ENCODE data around the gene IFNGR2. TPM values are rescaled to one million over a fixed set of nuclear protein-coding genes. Genes with fewer than 3 reads are reported as not detected.
A peak's percentile ranks its signal among the peaks of the same experiment; 100 is the strongest.

IFNGR2 gene
- total and polyA plus RNA-seq, 2 of the 4 experiments (the other 2 are of a cell fraction) = 66.0 to 73.8 TPM

DNA sequence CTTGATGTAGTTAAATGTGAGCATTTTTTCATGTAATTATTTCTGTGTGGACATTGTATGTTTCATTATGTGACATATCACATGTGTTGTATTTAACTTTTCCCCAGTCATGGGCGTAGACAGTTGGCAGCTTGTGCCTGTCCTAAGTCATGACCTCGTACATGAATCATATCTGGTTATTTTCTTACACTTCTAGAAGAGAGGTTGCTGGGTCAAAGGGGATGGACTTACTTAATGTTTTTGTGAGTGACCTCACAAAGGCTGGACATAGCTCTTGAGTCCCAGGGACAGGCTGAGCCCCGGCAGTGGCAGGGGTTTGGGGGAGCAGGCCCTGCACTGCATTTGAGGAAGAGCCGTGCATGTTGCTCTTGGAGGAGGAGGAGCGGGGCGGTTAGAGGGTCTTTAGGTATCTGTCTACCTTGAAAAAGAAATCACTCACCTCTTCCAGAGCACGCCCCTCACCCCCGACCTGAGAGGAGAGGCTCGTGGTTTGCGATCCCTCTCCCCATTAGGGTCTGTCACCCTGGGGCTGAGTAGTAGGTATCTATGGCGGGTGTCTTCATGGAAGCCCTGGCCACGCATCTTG is 16.4 kb downstream of the IFNGR2 start:
- no peak overlapping the region for H3K18ac ChIP-seq (ENCODE audit: low read depth, low read length)
- no peak overlapping the region for H3K4ac ChIP-seq (ENCODE audit: low read depth, low read length)
- no peak overlapping the region for H2BK20ac ChIP-seq (ENCODE audit: low read depth, low read length)
- no peak overlapping the region for H2BK5ac ChIP-seq (ENCODE audit: low read depth, low read length, poor library complexity, severe bottlenecking)
- no peak overlapping the region for H2AK9ac ChIP-seq (replicated peaks; ENCODE audit: low read depth, low read length, poor library complexity)
- no peaks in the 10 kb centered on the region for H3K9me3 ChIP-seq (ENCODE audit: control insufficient read depth, insufficient read depth, low read length)
- dilution Hi-C loops (cut with HindIII; ENCODE audit: low sequenced_read_pairs, unreplicated experiment) (no loop called here), intact Hi-C loops (cut with micrococcal nuclease) (no loop called here), in situ Hi-C loops (cut with MboI; ENCODE audit: low sequenced_read_pairs) (no loop called here)
- no peaks in the 10 kb centered on the region for H3K27me3 ChIP-seq (ENCODE audit: control insufficient read depth, insufficient read depth, low read length)
- DNase-seq = peak; percentile 76
- H2AK5ac ChIP-seq (ENCODE audit: low read depth, low read length) = no peak overlapping the region
- TF ChIP-seq SMC3 (IDR thresholded peaks at IDR 0.05; ENCODE audit: low read depth, low read length) (no peak), CEBPB (IDR thresholded peaks at IDR 0.05; ENCODE audit: low read depth, low read length) (no peak), FOS (IDR thresholded peaks at IDR 0.05; ENCODE audit: low read depth, low read length) (no peak), BHLHE40 (IDR thresholded peaks at IDR 0.05; ENCODE audit: low read depth, low read length) (no peak), MXI1 (IDR thresholded peaks at IDR 0.05; ENCODE audit: borderline replicate concordance, low read depth, low read length) (no peak), RAD21 (IDR thresholded peaks at IDR 0.05; ENCODE audit: low read length) (no peak), MAFK (IDR thresholded peaks at IDR 0.05; ENCODE audit: low read depth, low read length) (no peak), NFE2L2 (IDR thresholded peaks at IDR 0.05; ENCODE audit: low read depth, low read length) (no peak), POLR2A (IDR thresholded peaks at IDR 0.05; ENCODE audit: low read depth, low read length) (no peak), RFX5 (IDR thresholded peaks at IDR 0.05; ENCODE audit: low read depth, low read length) (no peak), CHD1 (IDR thresholded peaks at IDR 0.05; ENCODE audit: low read depth, low read length) (no peak), MAZ (IDR thresholded peaks at IDR 0.05; ENCODE audit: borderline replicate concordance, low read depth, low read length) (no peak)
- TF ChIP-seq, protein P1, sequence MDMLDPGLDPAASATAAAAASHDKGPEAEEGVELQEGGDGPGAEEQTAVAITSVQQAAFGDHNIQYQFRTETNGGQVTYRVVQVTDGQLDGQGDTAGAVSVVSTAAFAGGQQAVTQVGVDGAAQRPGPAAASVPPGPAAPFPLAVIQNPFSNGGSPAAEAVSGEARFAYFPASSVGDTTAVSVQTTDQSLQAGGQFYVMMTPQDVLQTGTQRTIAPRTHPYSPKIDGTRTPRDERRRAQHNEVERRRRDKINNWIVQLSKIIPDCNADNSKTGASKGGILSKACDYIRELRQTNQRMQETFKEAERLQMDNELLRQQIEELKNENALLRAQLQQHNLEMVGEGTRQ (IDR thresholded peaks at IDR 0.05; ENCODE audit: low read depth, low read length) = no peak
- TF ChIP-seq, protein P2, sequence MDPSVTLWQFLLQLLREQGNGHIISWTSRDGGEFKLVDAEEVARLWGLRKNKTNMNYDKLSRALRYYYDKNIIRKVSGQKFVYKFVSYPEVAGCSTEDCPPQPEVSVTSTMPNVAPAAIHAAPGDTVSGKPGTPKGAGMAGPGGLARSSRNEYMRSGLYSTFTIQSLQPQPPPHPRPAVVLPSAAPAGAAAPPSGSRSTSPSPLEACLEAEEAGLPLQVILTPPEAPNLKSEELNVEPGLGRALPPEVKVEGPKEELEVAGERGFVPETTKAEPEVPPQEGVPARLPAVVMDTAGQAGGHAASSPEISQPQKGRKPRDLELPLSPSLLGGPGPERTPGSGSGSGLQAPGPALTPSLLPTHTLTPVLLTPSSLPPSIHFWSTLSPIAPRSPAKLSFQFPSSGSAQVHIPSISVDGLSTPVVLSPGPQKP (IDR thresholded peaks at IDR 0.05; ENCODE audit: borderline replicate concordance, low read depth, low read length) = no peak
- TF ChIP-seq, protein P3, sequence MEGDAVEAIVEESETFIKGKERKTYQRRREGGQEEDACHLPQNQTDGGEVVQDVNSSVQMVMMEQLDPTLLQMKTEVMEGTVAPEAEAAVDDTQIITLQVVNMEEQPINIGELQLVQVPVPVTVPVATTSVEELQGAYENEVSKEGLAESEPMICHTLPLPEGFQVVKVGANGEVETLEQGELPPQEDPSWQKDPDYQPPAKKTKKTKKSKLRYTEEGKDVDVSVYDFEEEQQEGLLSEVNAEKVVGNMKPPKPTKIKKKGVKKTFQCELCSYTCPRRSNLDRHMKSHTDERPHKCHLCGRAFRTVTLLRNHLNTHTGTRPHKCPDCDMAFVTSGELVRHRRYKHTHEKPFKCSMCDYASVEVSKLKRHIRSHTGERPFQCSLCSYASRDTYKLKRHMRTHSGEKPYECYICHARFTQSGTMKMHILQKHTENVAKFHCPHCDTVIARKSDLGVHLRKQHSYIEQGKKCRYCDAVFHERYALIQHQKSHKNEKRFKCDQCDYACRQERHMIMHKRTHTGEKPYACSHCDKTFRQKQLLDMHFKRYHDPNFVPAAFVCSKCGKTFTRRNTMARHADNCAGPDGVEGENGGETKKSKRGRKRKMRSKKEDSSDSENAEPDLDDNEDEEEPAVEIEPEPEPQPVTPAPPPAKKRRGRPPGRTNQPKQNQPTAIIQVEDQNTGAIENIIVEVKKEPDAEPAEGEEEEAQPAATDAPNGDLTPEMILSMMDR (conservative IDR thresholded peaks at IDR 0.05; ENCODE audit: low read depth, low read length) = no peak
- peak overlapping the region; percentile 6 for H2AFZ ChIP-seq (replicated peaks; ENCODE audit: low read length, poor library complexity)
- peaks cover 14% of the 10 kb centered on the region for H3K9me1 ChIP-seq (ENCODE audit: insufficient read depth, low read length)
- no peak overlapping the region for H2BK15ac ChIP-seq (ENCODE audit: low read depth, low read length)
- peaks cover 6% of the 10 kb centered on the region for H3K4me1 ChIP-seq (ENCODE audit: control insufficient read depth, insufficient read depth, low read length)
- no peak overlapping the region for H3K4me2 ChIP-seq (ENCODE audit: low read depth, low read length)
- H3K27ac ChIP-seq (ENCODE audit: insufficient read depth, low read length) = no peak overlapping the region
- peaks cover 40% of the 10 kb centered on the region for H3K36me3 ChIP-seq (ENCODE audit: control insufficient read depth, insufficient read depth, low read length)
- H2BK120ac ChIP-seq (ENCODE audit: low read depth, low read length) = no peak overlapping the region
- ChIA-PET POLR2A (ENCODE audit: unreplicated experiment) (no interaction called here), CTCF (no interaction called here)
- WGBS, 2 experiments (ENCODE audit: extremely low coverage in 2 of 2, insufficient read length in 1 of 2) = no CpG with 5 or more reads among the region's 12 CpGs
- H3K79me1 ChIP-seq (ENCODE audit: low read depth in 1 of 2, low read length in 2 of 2) = peaks cover 34 to 54% of the 10 kb centered on the region in 2 experiments
- peaks cover 36% of the 10 kb centered on the region for H4K20me1 ChIP-seq (ENCODE audit: insufficient read depth, low read length)
- H3K14ac ChIP-seq (replicated peaks; ENCODE audit: low read depth, low read length) = no peak overlapping the region
- H4K91ac ChIP-seq (ENCODE audit: insufficient read depth, low read depth, low read length) = no peak overlapping the region
- BruUV-seq (replicated peaks) = no TSS peak
- ATAC-seq (ENCODE audit: low read depth) = peak; percentile 81
- no peak overlapping the region for H3K9ac ChIP-seq (ENCODE audit: low read depth, low read length)
- H3K4me3 ChIP-seq (ENCODE audit: insufficient read depth, low read depth, low read length) = no peak overlapping the region
- no peak overlapping the region for H4K5ac ChIP-seq (ENCODE audit: low read depth, low read length)
- no peak overlapping the region for H4K8ac ChIP-seq (ENCODE audit: low read depth in 2 of 2, low read length in 2 of 2)
- H3K56ac ChIP-seq (ENCODE audit: extremely low read depth, insufficient read depth, low read length) = no peak overlapping the region
- H3K23ac ChIP-seq (ENCODE audit: low read depth, low read length) = no peak overlapping the region
